NCI-H2171 treated with DMSO at 0.1 percent for 48 hours (cell line): ENCODE results near the gene ADAM23.
"Not testable (repeated sequence)": the region's sequence is repeated elsewhere in the genome, so short reads cannot be mapped to it uniquely, and the experiment has no call there.

Source experiments
- DNase-seq: peaks from one replicate; lab custom pipeline; 2025; lab: John Stamatoyannopoulos, UW

ADAM23 gene

GRCh38 chr2:206442833-206443734 is at the start of gene ADAM23:
ADAM23 (plus strand) TSS chr2:206443532; CDS start chr2:206443867, 335 bp downstream.
- peak; percentile 78 for DNase-seq

GRCh38 chr2:206396211-206396610 is 47.1 kb upstream of the ADAM23 start:
- no peak for DNase-seq

GRCh38 chr2:206402956-206403569 is 40.3 kb upstream of the ADAM23 start:
- DNase-seq: not testable (repeated sequence)

GRCh38 chr2:206408323-206409320 is 34.7 kb upstream of the ADAM23 start:
- no peak for DNase-seq

- DNase-seq: no peak
These were observed 32.6 kb upstream of the ADAM23 start for GRCh38 chr2:206410714-206411113.

GRCh38 chr2:206415618-206416243 is 27.6 kb upstream of the ADAM23 start:
- DNase-seq: no peak

GRCh38 chr2:206418968-206419367 is 24.4 kb upstream of the ADAM23 start:
- no peak for DNase-seq

- DNase-seq: no peak
These were observed 22.6 kb upstream of the ADAM23 start for GRCh38 chr2:206420721-206421120.

GRCh38 chr2:206422493-206422892 is 20.8 kb upstream of the ADAM23 start:
- DNase-seq: no peak

- DNase-seq: no peak
These were observed 20.2 kb upstream of the ADAM23 start for GRCh38 chr2:206423147-206423546.

- no peak for DNase-seq
These were observed 19.2 kb upstream of the ADAM23 start for GRCh38 chr2:206424134-206424533.

- DNase-seq: no peak
These were observed 14.5 kb upstream of the ADAM23 start for GRCh38 chr2:206428783-206429182.

GRCh38 chr2:206430452-206430851 is 12.9 kb upstream of the ADAM23 start:
- no peak for DNase-seq

- DNase-seq: no peak
These were observed 11.9 kb upstream of the ADAM23 start for GRCh38 chr2:206431439-206431838.

- no peak for DNase-seq
These were observed 10.9 kb upstream of the ADAM23 start for GRCh38 chr2:206432193-206433082.

GRCh38 chr2:206433190-206433589 is 10.1 kb upstream of the ADAM23 start:
- DNase-seq: peak; percentile 36

- DNase-seq: no peak
These were observed 9.6 kb upstream of the ADAM23 start for GRCh38 chr2:206433686-206434085.

GRCh38 chr2:206435742-206436141 is 7.6 kb upstream of the ADAM23 start:
- no peak for DNase-seq

- DNase-seq: no peak
These were observed 5.1 kb upstream of the ADAM23 start for GRCh38 chr2:206438196-206438724.

- DNase-seq: no peak
These were observed 879 bp upstream of the ADAM23 start for GRCh38 chr2:206442474-206442832.
